ENCODE results near the gene KDM8. TPM values are rescaled to one million over a fixed set of nuclear protein-coding genes. Genes with fewer than 3 reads are reported as not detected.

The KDM8 gene
- total RNA-seq, 1 experiment from 2014 or later = 15.5 TPM

- Histone ChIP-seq H2BK120ac (ENCODE audit: low read depth, low read length, poor library complexity, severe bottlenecking) (no peak overlapping the region), H3K9me3 (ENCODE audit: control insufficient read depth, low read depth, low read length) (no peaks in the 10 kb centered on the region), H4K8ac (replicated peaks; ENCODE audit: insufficient read length, low read depth, low read length) (no peak overlapping the region), H3K4ac (ENCODE audit: low read depth, low read length) (no peak overlapping the region; the same call in 1 of the 2 replicates), H2BK20ac (ENCODE audit: low read depth, low read length, poor library complexity, severe bottlenecking) (no peak overlapping the region), H2BK15ac (ENCODE audit: low read depth, low read length) (no peak overlapping the region), H3K4me2 (ENCODE audit: insufficient read depth, insufficient read length, low read length) (no peak overlapping the region), H3T11ph (ENCODE audit: low read length) (no peak overlapping the region), H3K23me2 (ENCODE audit: insufficient read length, low read depth, low read length, poor library complexity, severe bottlenecking) (no peaks in the 10 kb centered on the region), H3K79me2 (ENCODE audit: insufficient read depth, low read length) (no peaks in the 10 kb centered on the region), H2AK5ac (ENCODE audit: insufficient read length, low read length) (no peak overlapping the region), H4K91ac (ENCODE audit: insufficient read length, low read depth, low read length) (no peak overlapping the region), H3K23ac (ENCODE audit: insufficient read length, low read depth, low read length) (no peak overlapping the region), H4K5ac (ENCODE audit: insufficient read length, low read depth, low read length) (no peak overlapping the region), H2AFZ (ENCODE audit: low read length) (no peak overlapping the region), H3K79me1 (ENCODE audit: insufficient read depth, low read depth, low read length, poor library complexity, severe bottlenecking) (no peaks in the 10 kb centered on the region), H3K27ac (ENCODE audit: insufficient read length, low read depth, low read length) (no peak overlapping the region), H3K9ac (ENCODE audit: extremely low read depth, insufficient read length, low read length) (no peak overlapping the region), H3K56ac (ENCODE audit: insufficient read length, low read depth, low read length) (no peak overlapping the region), H2BK12ac (ENCODE audit: insufficient read length, low read depth, low read length) (no peak overlapping the region), H4K20me1 (ENCODE audit: control insufficient read depth, insufficient read depth, insufficient read length) (no peaks in the 10 kb centered on the region), H3K4me1 (ENCODE audit: insufficient read depth, low read length) (0 out of 2 replicates have a peak, but pooled peaks cover 2% of the 10 kb centered on the region), H3K18ac (ENCODE audit: insufficient read length, low read depth, low read length) (no peak overlapping the region), H3K27me3 (ENCODE audit: insufficient read depth, low read length) (no peaks in the 10 kb centered on the region), H3K14ac (ENCODE audit: insufficient read depth, low read length) (no peak overlapping the region), H2BK5ac (ENCODE audit: insufficient read length, low read length) (no peak overlapping the region)
- Mint-ChIP-seq H3K4me3 (no peak overlapping the region), H3K36me3 (ENCODE audit: insufficient read depth in 1 of 3, low read depth in 3 of 3) (peaks cover 5 to 20% (median 19%) of the 10 kb centered on the region in 3 experiments; a peak in 6 of 7 replicates), H3K27me3 (ENCODE audit: low read depth) (no peaks in the 10 kb centered on the region), H3K27ac (peak overlapping the region in 2 of 3 experiments; percentile 59 to 95; a peak in 3 of 7 replicates), H3K9me3 (no peaks in the 10 kb centered on the region), H3K4me1 (peaks cover 2 to 4% of the 10 kb centered on the region in 2 experiments)
- TF ChIP-seq CTCF (conservative IDR thresholded peaks at IDR 0.05) = no peak
- WGBS (ENCODE audit: extremely low coverage, insufficient read length, low lambda C conversion rate) = no CpG with 5 or more reads among the region's 10 CpGs
- peak; percentile 64 for DNase-seq
Observed at GRCh38 chr16:27217256-27217655, 13.9 kb downstream of the KDM8 start.
